HCT116 (cell line): Measurements from ENCODE around the gene TMEM132D. TPM values are rescaled to one million over a fixed set of nuclear protein-coding genes. Genes with fewer than 3 reads are reported as not detected.

Source experiments
- ATAC-seq: fragments of 200-7000 bp; cut with Tn5 transposase; 2 replicates; pipeline ENCODE4 v1.9.1; 2020; ENCODE audit warnings: mild to moderate bottlenecking, moderate library complexity
- BruUV-seq: library from RNA; stranded (reverse); fragments of 400-500 nt; replicated peaks from 2 replicates; lab custom pipeline; 2021; lab: Mats Ljungman, UMichigan
- CTCF ChIA-PET: fragments of 300-600 bp; sonication (Branson Sonifier 250); formaldehyde crosslinking; loops from one replicate; lab custom pipeline; 2021; ENCODE audit warnings: antibody characterized with exemption; lab: Charles Lee
- POLR2A ChIA-PET: fragments of 300-600, 350-600 bp; sonication (Branson Sonifier 250); formaldehyde crosslinking; loops from one replicate; lab custom pipeline; 2021; ENCODE audit warnings: antibody characterized with exemption; lab: Charles Lee
- RAD21 ChIA-PET, 2 experiments: fragments of 300-600 bp; sonication (Branson Sonifier 250); formaldehyde crosslinking; loops; one replicate each; lab custom pipeline; 2023; ENCODE audit warnings: low total read pairs in 2 of 2; ENCODE audit not compliant: uncharacterized antibody in 2 of 2, unreplicated experiment in 2 of 2, low non-redundant PET in 1 of 2; lab: Charles Lee
- DNase-seq: peaks from one replicate; pipeline ENCODE4 v3.0.0-alpha.2; 2010; ENCODE audit warnings: low read depth, low spot score
- H2AFZ ChIP-seq: fragments of 200-600 bp; shearing (Covaris generic), sonication (generic); 2 replicates; pipeline ENCODE4 v1.6.1; 2017; ENCODE audit warnings: low read depth, mixed run types, mixed read lengths, antibody characterized with exemption, low read length; ENCODE audit not compliant: poor library complexity, severe bottlenecking
- H3K27ac ChIP-seq: 2 replicates; pipeline ENCODE4 v1.5.1; 2012; ENCODE audit warnings: low read depth, low read length
- H3K27me3 ChIP-seq: fragments of 200-600 bp; sonication (generic); 2 replicates; pipeline ENCODE4 v1.6.1; 2016; ENCODE audit warnings: mixed run types, low read length, mixed read lengths; ENCODE audit not compliant: insufficient read depth
- H3K36me3 ChIP-seq, 2 experiments: fragments of 200-500 bp in 1 of 2; fragments of 200-600 bp in 1 of 2; sonication (Bioruptor generic) in 1 of 2; sonication (generic) in 1 of 2; 2 replicates each; pipeline versions ENCODE4 v1.5.1 to v1.6.1; 2014 to 2016; ENCODE audit warnings: low read length in 2 of 2, inconsistent platforms in 1 of 2, mixed read lengths in 1 of 2, mixed run types in 1 of 2; ENCODE audit not compliant: insufficient read depth in 2 of 2, control insufficient read depth in 1 of 2
- H3K4me1 ChIP-seq, 2 experiments: fragments of 200-600 bp in 1 of 2; sonication (generic) in 1 of 2; 2 replicates each; pipeline versions ENCODE4 v1.5.1 to v1.6.1; 2012 to 2017; ENCODE audit warnings: low read length in 2 of 2, inconsistent platforms in 1 of 2, mild to moderate bottlenecking in 1 of 2, mixed read lengths in 1 of 2, mixed run types in 1 of 2, moderate library complexity in 1 of 2; ENCODE audit not compliant: insufficient read depth in 2 of 2, control insufficient read depth in 1 of 2
- H3K4me2 ChIP-seq: fragments of 200-600 bp; sonication (generic); 2 replicates; pipeline ENCODE4 v1.6.1; 2017; ENCODE audit warnings: mixed run types, low read length, mixed read lengths
- H3K4me3 ChIP-seq, 2 experiments: fragments of 200-600 bp in 1 of 2; sonication (generic) in 1 of 2; replicated peaks in 1 of 2; 2 replicates each; pipeline ENCODE4 v1.5.1; 2011 to 2016; ENCODE audit warnings: low read length in 2 of 2, control low read depth in 1 of 2, low read depth in 1 of 2, mild to moderate bottlenecking in 1 of 2, mixed read lengths in 1 of 2, mixed run types in 1 of 2
- H3K79me2 ChIP-seq: fragments of 200-600 bp; sonication (generic); 2 replicates; pipeline ENCODE4 v1.6.1; 2017; ENCODE audit warnings: mild to moderate bottlenecking, mixed run types, low read length, moderate library complexity, mixed read lengths; ENCODE audit not compliant: insufficient read depth
- H3K9ac ChIP-seq: fragments of 200-600 bp; sonication (generic); 2 replicates; pipeline ENCODE4 v1.6.1; 2016; ENCODE audit warnings: low read length, mixed read lengths
- H3K9me2 ChIP-seq: fragments of 200-600 bp; sonication (generic), shearing (Covaris generic); 2 replicates; pipeline ENCODE4 v1.6.1; 2017; ENCODE audit warnings: mixed run types, mild to moderate bottlenecking, moderate library complexity; ENCODE audit not compliant: insufficient read depth
- H3K9me3 ChIP-seq, 2 experiments: fragments of 200-500 bp in 1 of 2; fragments of 200-600 bp in 1 of 2; sonication (Bioruptor generic) in 1 of 2; sonication (generic) in 1 of 2; 2 replicates each; pipeline ENCODE4 v1.6.1; 2014 to 2017; ENCODE audit warnings: low read length in 2 of 2, mixed read lengths in 2 of 2, inconsistent platforms in 1 of 2, low read depth in 1 of 2, mild to moderate bottlenecking in 1 of 2, mixed run types in 1 of 2, moderate library complexity in 1 of 2; ENCODE audit not compliant: control insufficient read depth in 1 of 2, insufficient read depth in 1 of 2
- H4K20me1 ChIP-seq: fragments of 200-600 bp; sonication (generic), shearing (Covaris generic); 2 replicates; pipeline ENCODE4 v1.6.1; 2017; ENCODE audit warnings: mixed run types, mild to moderate bottlenecking, moderate library complexity; ENCODE audit not compliant: insufficient read depth
- CEBPB ChIP-seq: IDR thresholded peaks from 2 replicates; pipeline ENCODE4 v1.6.1; 2012; ENCODE audit warnings: low read depth
- EGR1 ChIP-seq: IDR thresholded peaks from 2 replicates; pipeline ENCODE4 v1.6.1; 2012; ENCODE audit warnings: low read depth
- ELF1 ChIP-seq: IDR thresholded peaks from 2 replicates; pipeline ENCODE4 v1.6.1; 2012; ENCODE audit warnings: low read depth, borderline replicate concordance
- EZH2 ChIP-seq: fragments of 200-600 bp; sonication (generic); IDR thresholded peaks from 2 replicates; pipeline ENCODE4 v1.6.1; 2017; ENCODE audit warnings: antibody characterized with exemption, mixed run types
- EZH2phosphoT487 ChIP-seq: fragments of 200-600 bp; IDR thresholded peaks from 2 replicates; pipeline ENCODE4 v1.6.1; 2018; ENCODE audit warnings: antibody characterized with exemption, borderline replicate concordance
- FOSL1 ChIP-seq: IDR thresholded peaks from 2 replicates; pipeline ENCODE4 v1.6.1; 2012; ENCODE audit warnings: low read depth
- POLR2A ChIP-seq: IDR thresholded peaks from 2 replicates; pipeline ENCODE4 v1.7.0; 2011; ENCODE audit warnings: borderline replicate concordance; ENCODE audit not compliant: insufficient read depth, insufficient read length; ENCODE audit errors: extremely low read depth
- POLR2AphosphoS5 ChIP-seq: IDR thresholded peaks from 2 replicates; pipeline ENCODE4 v1.6.1; 2011; ENCODE audit warnings: mild to moderate bottlenecking, low read depth, low read length, moderate library complexity
- RAD21 ChIP-seq: IDR thresholded peaks from 2 replicates; pipeline ENCODE4 v1.6.1; 2012; ENCODE audit warnings: low read depth, mild to moderate bottlenecking
- SIN3A ChIP-seq: IDR thresholded peaks from 2 replicates; pipeline ENCODE4 v1.6.1; 2012; ENCODE audit warnings: low read depth
- SP1 ChIP-seq: IDR thresholded peaks from 2 replicates; pipeline ENCODE4 v1.6.1; 2012; ENCODE audit warnings: low read depth
- SRF ChIP-seq: IDR thresholded peaks from 2 replicates; pipeline ENCODE4 v1.6.1; 2012; ENCODE audit warnings: low read depth
- TCF7L2 ChIP-seq: IDR thresholded peaks from 2 replicates; pipeline ENCODE4 v1.7.0; 2011; ENCODE audit warnings: borderline replicate concordance, inconsistent platforms; ENCODE audit not compliant: insufficient read depth, insufficient read length; ENCODE audit errors: extremely low read depth
- YY1 ChIP-seq: IDR thresholded peaks from 2 replicates; pipeline ENCODE4 v1.6.1; 2011; ENCODE audit warnings: low read length, low read depth, moderate library complexity, mild to moderate bottlenecking; ENCODE audit not compliant: insufficient replicate concordance; ENCODE audit errors: extremely low read depth
- ZNF274 ChIP-seq: fragments of 200-500 bp; sonication (Bioruptor generic); IDR thresholded peaks from 2 replicates; pipeline ENCODE4 v1.6.1; 2014; ENCODE audit warnings: mild to moderate bottlenecking, low read depth, low read length, inconsistent platforms
- intact Hi-C: fragments of 100-400 bp; cut with micrococcal nuclease; formaldehyde crosslinking; loops from 2 replicates; pipeline ENCODE4 v1.10.0; 2022
- total RNA-seq: library from RNA; stranded (reverse); gene quantifications from one replicate; pipeline ENCODE4 v1.2.1, GENCODE V29; 2021; ENCODE audit not compliant: unreplicated experiment
- TF ChIP-seq, protein P1 (sequence below): IDR thresholded peaks from 2 replicates; pipeline ENCODE4 v1.6.1; 2012
- TF ChIP-seq, protein P2 (sequence below), 3 experiments: fragments of 200-600 bp in 1 of 3; sonication (generic) in 1 of 3; IDR thresholded peaks in 2 of 3; conservative IDR thresholded peaks in 1 of 3; 2 replicates each; pipeline ENCODE4 v1.5.1; 2012 to 2017; ENCODE audit warnings: low read depth in 2 of 3, low read length in 2 of 3, antibody characterized with exemption in 1 of 3, borderline replicate concordance in 1 of 3, control low read depth in 1 of 3, mild to moderate bottlenecking in 1 of 3, mixed read lengths in 1 of 3, mixed run types in 1 of 3, moderate library complexity in 1 of 3; ENCODE audit not compliant: insufficient read depth in 1 of 3
- TF ChIP-seq, protein P3 (sequence below): IDR thresholded peaks from 2 replicates; pipeline ENCODE4 v1.6.1; 2011; ENCODE audit warnings: mild to moderate bottlenecking, low read length, moderate library complexity; ENCODE audit not compliant: insufficient replicate concordance; ENCODE audit errors: extremely low read depth

TMEM132D gene
- total RNA-seq, 1 experiment from 2014 or later, result not detected

DNA sequence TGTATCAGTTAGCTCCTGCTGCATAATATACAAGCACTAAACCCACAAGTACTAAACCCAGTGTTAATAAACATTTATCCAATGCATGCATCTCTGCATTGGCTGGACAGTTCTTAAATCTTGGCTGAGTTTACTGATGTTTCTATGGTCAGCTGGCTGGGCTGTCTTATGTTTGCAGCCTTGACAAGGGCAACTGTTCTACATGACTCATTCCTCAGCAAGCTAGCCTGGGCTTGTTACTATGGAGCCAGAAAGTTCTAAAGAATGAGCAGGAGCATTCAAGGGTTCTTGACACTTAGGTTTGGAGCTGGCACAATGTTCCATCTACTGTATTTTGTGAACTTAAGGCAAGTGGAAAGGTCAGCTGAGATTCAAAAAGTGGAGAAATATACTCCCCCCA is 851.5 kb downstream of the TMEM132D start:
- Histone ChIP-seq H3K4me2 (no peak overlapping the region), H3K9me3 (peaks cover 0 to 16% of the 10 kb centered on the region in 2 experiments; a peak in 2 of 4 replicates), H3K27me3 (no peaks in the 10 kb centered on the region), H4K20me1 (no peaks in the 10 kb centered on the region), H3K79me2 (no peaks in the 10 kb centered on the region), H2AFZ (no peak overlapping the region), H3K9me2 (no peaks in the 10 kb centered on the region), H3K36me3 (no peaks in the 10 kb centered on the region), H3K4me1 (no peaks in the 10 kb centered on the region), H3K27ac (no peak overlapping the region), H3K9ac (no peak overlapping the region), H3K4me3 (no peak overlapping the region)
- ChIA-PET POLR2A (no interaction called here), RAD21 (no interaction called here), CTCF (no interaction called here)
- DNase-seq (no peak), ATAC-seq (no peak)
- TF ChIP-seq EGR1 (no peak), POLR2A (no peak), YY1 (no peak), SP1 (no peak), EZH2 (no peak), POLR2AphosphoS5 (no peak), CEBPB (no peak), EZH2phosphoT487 (no peak), RAD21 (no peak), SRF (no peak), SIN3A (no peak), FOSL1 (no peak), TCF7L2 (no peak), ZNF274 (no peak), ELF1 (no peak)
- TF ChIP-seq, protein P1, sequence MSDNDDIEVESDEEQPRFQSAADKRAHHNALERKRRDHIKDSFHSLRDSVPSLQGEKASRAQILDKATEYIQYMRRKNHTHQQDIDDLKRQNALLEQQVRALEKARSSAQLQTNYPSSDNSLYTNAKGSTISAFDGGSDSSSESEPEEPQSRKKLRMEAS, result no peak
- TF ChIP-seq, protein P2, sequence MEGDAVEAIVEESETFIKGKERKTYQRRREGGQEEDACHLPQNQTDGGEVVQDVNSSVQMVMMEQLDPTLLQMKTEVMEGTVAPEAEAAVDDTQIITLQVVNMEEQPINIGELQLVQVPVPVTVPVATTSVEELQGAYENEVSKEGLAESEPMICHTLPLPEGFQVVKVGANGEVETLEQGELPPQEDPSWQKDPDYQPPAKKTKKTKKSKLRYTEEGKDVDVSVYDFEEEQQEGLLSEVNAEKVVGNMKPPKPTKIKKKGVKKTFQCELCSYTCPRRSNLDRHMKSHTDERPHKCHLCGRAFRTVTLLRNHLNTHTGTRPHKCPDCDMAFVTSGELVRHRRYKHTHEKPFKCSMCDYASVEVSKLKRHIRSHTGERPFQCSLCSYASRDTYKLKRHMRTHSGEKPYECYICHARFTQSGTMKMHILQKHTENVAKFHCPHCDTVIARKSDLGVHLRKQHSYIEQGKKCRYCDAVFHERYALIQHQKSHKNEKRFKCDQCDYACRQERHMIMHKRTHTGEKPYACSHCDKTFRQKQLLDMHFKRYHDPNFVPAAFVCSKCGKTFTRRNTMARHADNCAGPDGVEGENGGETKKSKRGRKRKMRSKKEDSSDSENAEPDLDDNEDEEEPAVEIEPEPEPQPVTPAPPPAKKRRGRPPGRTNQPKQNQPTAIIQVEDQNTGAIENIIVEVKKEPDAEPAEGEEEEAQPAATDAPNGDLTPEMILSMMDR (IDR thresholded peaks at IDR 0.05 in 2 of 3, conservative IDR thresholded peaks at IDR 0.05 in 1 of 3; ENCODE audit: borderline replicate concordance in 1 of 3, insufficient read depth in 1 of 3, low read depth in 2 of 3, low read length in 2 of 3), result no peak
- TF ChIP-seq, protein P3, sequence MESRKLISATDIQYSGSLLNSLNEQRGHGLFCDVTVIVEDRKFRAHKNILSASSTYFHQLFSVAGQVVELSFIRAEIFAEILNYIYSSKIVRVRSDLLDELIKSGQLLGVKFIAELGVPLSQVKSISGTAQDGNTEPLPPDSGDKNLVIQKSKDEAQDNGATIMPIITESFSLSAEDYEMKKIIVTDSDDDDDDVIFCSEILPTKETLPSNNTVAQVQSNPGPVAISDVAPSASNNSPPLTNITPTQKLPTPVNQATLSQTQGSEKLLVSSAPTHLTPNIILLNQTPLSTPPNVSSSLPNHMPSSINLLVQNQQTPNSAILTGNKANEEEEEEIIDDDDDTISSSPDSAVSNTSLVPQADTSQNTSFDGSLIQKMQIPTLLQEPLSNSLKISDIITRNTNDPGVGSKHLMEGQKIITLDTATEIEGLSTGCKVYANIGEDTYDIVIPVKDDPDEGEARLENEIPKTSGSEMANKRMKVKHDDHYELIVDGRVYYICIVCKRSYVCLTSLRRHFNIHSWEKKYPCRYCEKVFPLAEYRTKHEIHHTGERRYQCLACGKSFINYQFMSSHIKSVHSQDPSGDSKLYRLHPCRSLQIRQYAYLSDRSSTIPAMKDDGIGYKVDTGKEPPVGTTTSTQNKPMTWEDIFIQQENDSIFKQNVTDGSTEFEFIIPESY, result no peak
- no TSS peak for BruUV-seq
- intact Hi-C loops, result no loop called here
